ENCODE data around the gene PTH1R.

PTH1R gene

DNA sequence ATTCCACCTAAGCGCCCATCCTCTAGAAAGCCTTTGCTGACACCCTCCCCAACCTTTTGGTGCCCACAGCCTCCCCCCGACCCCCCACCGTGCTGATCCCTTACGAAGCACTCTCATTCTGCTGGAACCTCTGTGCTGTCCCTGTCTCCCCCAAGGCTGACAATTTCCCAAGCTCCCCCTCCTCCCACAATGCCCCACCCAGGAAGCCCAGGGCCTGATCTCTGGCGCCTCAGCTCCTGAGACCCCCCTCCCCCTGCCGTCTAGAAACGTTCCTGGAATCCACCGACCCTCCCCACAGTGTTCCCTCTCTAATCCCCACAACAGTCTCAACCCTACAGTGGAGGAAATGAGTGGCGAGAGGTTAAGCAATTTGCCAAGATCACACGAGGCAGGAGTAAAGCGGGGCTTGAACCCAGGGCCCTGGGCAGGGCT, 32.6 kb upstream of the PTH1R start:
- H3K27me3 ChIP-seq (ENCODE audit: insufficient read depth, poor library complexity, severe bottlenecking) = no peaks in the 10 kb centered on the region
- no peak overlapping the region for H3K27ac ChIP-seq (replicated peaks)
- DNase-seq (ENCODE audit: low read depth in 1 of 2, low spot score in 1 of 2) = no peak
- TF ChIP-seq GABPA (IDR thresholded peaks at IDR 0.05; ENCODE audit: low read depth) (no peak), SPI1 (IDR thresholded peaks at IDR 0.05; ENCODE audit: borderline replicate concordance, low read depth) (no peak)
- no peak overlapping the region for H3K4me3 ChIP-seq (replicated peaks; ENCODE audit: insufficient read depth, low read length)

GRCh38 chr3:46845397-46845859, 32.1 kb upstream of the PTH1R start:
- TF ChIP-seq SPI1 (IDR thresholded peaks at IDR 0.05; ENCODE audit: borderline replicate concordance, low read depth) = peak; percentile 38; the same call in 1 of the 2 replicates
- no peak for TF ChIP-seq POLR2AphosphoS5 (IDR thresholded peaks at IDR 0.05; ENCODE audit: low read depth)
- TF ChIP-seq GABPA (IDR thresholded peaks at IDR 0.05; ENCODE audit: low read depth) = no peak
- peak overlapping the region; percentile 42 for H3K4me3 ChIP-seq (replicated peaks; ENCODE audit: insufficient read depth, low read length)
- no peaks in the 10 kb centered on the region for H3K27me3 ChIP-seq (ENCODE audit: insufficient read depth, poor library complexity, severe bottlenecking)
- no peak overlapping the region for H3K27ac ChIP-seq (replicated peaks)
- no peak for DNase-seq (ENCODE audit: low read depth in 1 of 2, low spot score in 1 of 2)

GRCh38 chr3:46845860-46846623, 31.5 kb upstream of the PTH1R start:
- peak overlapping the region; percentile 42 for H3K4me3 ChIP-seq (replicated peaks; ENCODE audit: insufficient read depth, low read length)
- peak; percentile 33 to 34 for DNase-seq (ENCODE audit: low read depth in 1 of 2, low spot score in 1 of 2)
- H3K27ac ChIP-seq (replicated peaks) = no peak overlapping the region
- no peaks in the 10 kb centered on the region for H3K27me3 ChIP-seq (ENCODE audit: insufficient read depth, poor library complexity, severe bottlenecking)
- TF ChIP-seq SPI1 (IDR thresholded peaks at IDR 0.05; ENCODE audit: borderline replicate concordance, low read depth) = no peak
- no peak for TF ChIP-seq REST (IDR thresholded peaks at IDR 0.05; ENCODE audit: insufficient replicate concordance, low read depth)
- TF ChIP-seq, protein P1, sequence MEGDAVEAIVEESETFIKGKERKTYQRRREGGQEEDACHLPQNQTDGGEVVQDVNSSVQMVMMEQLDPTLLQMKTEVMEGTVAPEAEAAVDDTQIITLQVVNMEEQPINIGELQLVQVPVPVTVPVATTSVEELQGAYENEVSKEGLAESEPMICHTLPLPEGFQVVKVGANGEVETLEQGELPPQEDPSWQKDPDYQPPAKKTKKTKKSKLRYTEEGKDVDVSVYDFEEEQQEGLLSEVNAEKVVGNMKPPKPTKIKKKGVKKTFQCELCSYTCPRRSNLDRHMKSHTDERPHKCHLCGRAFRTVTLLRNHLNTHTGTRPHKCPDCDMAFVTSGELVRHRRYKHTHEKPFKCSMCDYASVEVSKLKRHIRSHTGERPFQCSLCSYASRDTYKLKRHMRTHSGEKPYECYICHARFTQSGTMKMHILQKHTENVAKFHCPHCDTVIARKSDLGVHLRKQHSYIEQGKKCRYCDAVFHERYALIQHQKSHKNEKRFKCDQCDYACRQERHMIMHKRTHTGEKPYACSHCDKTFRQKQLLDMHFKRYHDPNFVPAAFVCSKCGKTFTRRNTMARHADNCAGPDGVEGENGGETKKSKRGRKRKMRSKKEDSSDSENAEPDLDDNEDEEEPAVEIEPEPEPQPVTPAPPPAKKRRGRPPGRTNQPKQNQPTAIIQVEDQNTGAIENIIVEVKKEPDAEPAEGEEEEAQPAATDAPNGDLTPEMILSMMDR (IDR thresholded peaks at IDR 0.05; ENCODE audit: insufficient read depth, low read length) = no peak
- TF ChIP-seq POLR2AphosphoS5 (IDR thresholded peaks at IDR 0.05; ENCODE audit: low read depth) = no peak
- no peak for TF ChIP-seq GABPA (IDR thresholded peaks at IDR 0.05; ENCODE audit: low read depth)

- DNase-seq (ENCODE audit: low read depth in 1 of 2, low spot score in 1 of 2) = no peak
- no peak for TF ChIP-seq GABPA (IDR thresholded peaks at IDR 0.05; ENCODE audit: low read depth)
- Histone ChIP-seq H3K27ac (replicated peaks) (no peak overlapping the region), H3K27me3 (ENCODE audit: insufficient read depth, poor library complexity, severe bottlenecking) (no peaks in the 10 kb centered on the region), H3K4me3 (replicated peaks; ENCODE audit: insufficient read depth, low read length) (no peak overlapping the region)
These were observed 30.6 kb upstream of the PTH1R start for GRCh38 chr3:46846624-46847542.

GRCh38 chr3:46847744-46848143, 29.8 kb upstream of the PTH1R start:
- Histone ChIP-seq H3K4me3 (replicated peaks; ENCODE audit: insufficient read depth, low read length) (no peak overlapping the region), H3K27me3 (ENCODE audit: insufficient read depth, poor library complexity, severe bottlenecking) (no peaks in the 10 kb centered on the region), H3K27ac (replicated peaks) (no peak overlapping the region)
- no peak for DNase-seq (ENCODE audit: low read depth in 1 of 2, low spot score in 1 of 2)
- TF ChIP-seq, protein P1 (IDR thresholded peaks at IDR 0.05; ENCODE audit: insufficient read depth, low read length) = no peak
- TF ChIP-seq GABPA (IDR thresholded peaks at IDR 0.05; ENCODE audit: low read depth) (no peak), REST (IDR thresholded peaks at IDR 0.05; ENCODE audit: insufficient replicate concordance, low read depth) (no peak), SPI1 (IDR thresholded peaks at IDR 0.05; ENCODE audit: borderline replicate concordance, low read depth) (no peak), POLR2AphosphoS5 (IDR thresholded peaks at IDR 0.05; ENCODE audit: low read depth) (no peak)
